ENCODE results near the gene SURF4. TPM values are rescaled to one million over a fixed set of nuclear protein-coding genes. Genes with fewer than 3 reads are reported as not detected.

Gene SURF4
- total and polyA plus RNA-seq, 2 of the 13 experiments (the other 11 are each of a cell fraction or from before 2014, with no cell fraction given), result 220 to 265 TPM

DNA sequence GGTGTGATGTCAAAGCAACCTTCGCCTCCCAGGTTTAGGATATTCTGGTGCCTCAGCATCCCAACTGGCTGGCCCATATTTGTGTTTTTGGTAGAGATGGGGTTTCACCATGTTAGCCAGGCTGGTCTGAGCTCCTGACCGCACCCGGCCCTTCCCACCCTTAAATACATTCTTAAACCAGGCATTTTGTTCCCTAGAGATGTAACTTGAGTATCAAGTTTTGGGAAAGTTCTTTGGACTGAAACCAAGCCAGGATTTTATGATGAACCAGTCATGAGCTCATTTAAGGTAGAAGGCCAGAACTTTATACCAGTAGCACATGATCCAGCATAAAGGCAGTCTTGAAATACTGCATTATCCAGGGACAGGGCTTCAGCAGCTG, 24.3 kb downstream of the SURF4 start:
- Histone ChIP-seq H3K36me3 (replicated peaks in 1 of 2; ENCODE audit: control insufficient read depth in 1 of 2, insufficient read depth in 2 of 2, low read length in 2 of 2) (peaks cover 18 to 43% of the 10 kb centered on the region in 2 experiments), H3K27me3 (ENCODE audit: control insufficient read depth in 1 of 2, insufficient read depth in 2 of 2, low read length in 2 of 2) (no peaks in the 10 kb centered on the region; a peak in 1 of 5 replicates), H4K20me1 (ENCODE audit: insufficient read depth, low read length) (peaks cover 19% of the 10 kb centered on the region), H3K4me2 (ENCODE audit: low read depth, low read length) (no peak overlapping the region), H3K79me2 (ENCODE audit: insufficient read depth, low read length) (peaks cover 38% of the 10 kb centered on the region), H3K9ac (ENCODE audit: insufficient read depth, low read depth, low read length) (no peak overlapping the region), H3K4me3 (replicated peaks in 1 of 3; ENCODE audit: insufficient read depth in 1 of 3, low read depth in 2 of 3, low read length in 3 of 3) (no peak overlapping the region), H3K4me1 (ENCODE audit: insufficient read depth, low read length) (peaks cover 40% of the 10 kb centered on the region), H2AFZ (ENCODE audit: low read length) (no peak overlapping the region), H3K27ac (ENCODE audit: extremely low read length, insufficient read depth, low read length) (no peak overlapping the region), H3K9me3 (ENCODE audit: low read length) (no peaks in the 10 kb centered on the region)
- 100% methylated on average over 3 of the region's 3 CpGs for WGBS (ENCODE audit: low lambda C conversion rate)
- CTCF ChIA-PET (ENCODE audit: low intra/inter-chr PET ratio, low total read pairs), result no interaction called here
- BruUV-seq (replicated peaks), result no TSS peak
- in situ Hi-C loops (cut with HindIII; ENCODE audit: extremely low pct_ligation_motif_present, low pct_unique_long_range_greater_than_20kb), result no loop called here
- TF ChIP-seq MED13 (CRISPR knock-in tag; IDR thresholded peaks at IDR 0.05), result 0 out of 2 replicates have a peak, but pooled peaks have one; percentile 25
- TF ChIP-seq HNRNPL (IDR thresholded peaks at IDR 0.05; ENCODE audit: low read depth, low read length), result 0 out of 2 replicates have a peak, but pooled peaks have one; percentile 7
- peak; percentile 11; the same call in 1 of the 2 replicates for TF ChIP-seq POLR2AphosphoS5 (IDR thresholded peaks at IDR 0.05; ENCODE audit: low read depth, low read length)
- no peak for TF ChIP-seq SMAD1 (CRISPR knock-in tag; IDR thresholded peaks at IDR 0.05; ENCODE audit: borderline replicate concordance, low read depth)
- POLR2A ChIA-PET, result interaction anchor here (1.6 kb wide), 1 partner anchor 321 kb away, joined by 6 read pairs; the partner anchor contains the start of gene GTF3C5
- intact Hi-C loops (cut with micrococcal nuclease; ENCODE audit: unreplicated experiment), result no loop called here
- FAIRE-seq, result no peak
- no peak for DNase-seq (ENCODE audit: low spot score)
- no peak for ATAC-seq

DNA sequence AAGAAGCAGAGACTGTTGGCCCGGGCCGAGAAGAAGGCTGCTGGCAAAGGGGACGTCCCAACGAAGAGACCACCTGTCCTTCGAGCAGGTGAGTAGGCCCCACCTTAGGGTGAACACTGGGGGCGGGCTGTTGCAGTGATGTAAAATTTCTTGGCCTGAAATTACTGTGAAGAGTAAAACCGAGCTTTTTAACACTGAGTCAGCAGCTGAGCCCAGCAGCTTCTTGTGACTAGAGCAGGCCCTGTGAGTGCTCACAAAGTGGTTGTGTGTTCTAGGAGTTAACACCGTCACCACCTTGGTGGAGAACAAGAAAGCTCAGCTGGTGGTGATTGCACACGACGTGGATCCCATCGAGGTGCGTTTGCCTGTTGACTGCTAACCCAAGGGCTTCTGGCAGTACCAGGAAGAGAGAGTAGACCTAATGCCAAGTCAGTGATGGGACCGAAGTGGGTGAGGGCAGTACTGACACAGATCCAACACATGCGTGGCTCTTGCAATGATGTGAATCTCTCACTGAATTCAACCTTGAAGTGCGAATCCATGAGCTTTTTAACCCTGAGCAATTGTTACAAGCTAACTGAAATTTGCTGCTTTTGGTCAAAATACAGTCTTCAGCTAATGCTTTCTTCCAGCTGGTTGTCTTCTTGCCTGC, 25.8 kb downstream of the SURF4 start:
- Histone ChIP-seq H3K27me3 (ENCODE audit: control insufficient read depth in 1 of 2, insufficient read depth in 2 of 2, low read length in 2 of 2) (no peaks in the 10 kb centered on the region; a peak in 1 of 5 replicates), H3K4me3 (replicated peaks in 1 of 3; ENCODE audit: insufficient read depth in 1 of 3, low read depth in 2 of 3, low read length in 3 of 3) (peak overlapping the region in 1 of 3 experiments; percentile 100; a peak in 1 of 6 replicates), H4K20me1 (ENCODE audit: insufficient read depth, low read length) (peaks cover 19% of the 10 kb centered on the region), H3K79me2 (ENCODE audit: insufficient read depth, low read length) (peaks cover 38% of the 10 kb centered on the region), H3K4me2 (ENCODE audit: low read depth, low read length) (peak overlapping the region; percentile 94), H3K4me1 (ENCODE audit: insufficient read depth, low read length) (peaks cover 44% of the 10 kb centered on the region), H3K36me3 (replicated peaks in 1 of 2; ENCODE audit: control insufficient read depth in 1 of 2, insufficient read depth in 2 of 2, low read length in 2 of 2) (peaks cover 20 to 49% of the 10 kb centered on the region in 2 experiments), H2AFZ (ENCODE audit: low read length) (no peak overlapping the region), H3K9me3 (ENCODE audit: low read length) (no peaks in the 10 kb centered on the region), H3K27ac (ENCODE audit: extremely low read length, insufficient read depth, low read length) (no peak overlapping the region), H3K9ac (ENCODE audit: insufficient read depth, low read depth, low read length) (0 out of 2 replicates have a peak overlapping the region, but pooled peaks have one; percentile 99)
- FAIRE-seq, result no peak
- WGBS (ENCODE audit: low lambda C conversion rate), result 95% methylated on average over 13 of the region's 15 CpGs
- no peak for DNase-seq (ENCODE audit: low spot score)
- in situ Hi-C loops (cut with HindIII; ENCODE audit: extremely low pct_ligation_motif_present, low pct_unique_long_range_greater_than_20kb), result no loop called here
- no peak for ATAC-seq
- no TSS peak for BruUV-seq (replicated peaks)
- ChIA-PET CTCF (ENCODE audit: low intra/inter-chr PET ratio, low total read pairs) (no interaction called here), POLR2A (interaction anchor here (1.5 to 2.6 kb wide), 3 partner anchors 25 to 319 kb away, joined by 5 to 22 read pairs (median 6); partner anchors contain the start of genes CACFD1 and GTF3C5)
- intact Hi-C loops (cut with micrococcal nuclease; ENCODE audit: unreplicated experiment), result no loop called here
- TF ChIP-seq ZNF816 (CRISPR knock-in tag; IDR thresholded peaks at IDR 0.05; ENCODE audit: borderline replicate concordance) (no peak), CEBPG (CRISPR knock-in tag; IDR thresholded peaks at IDR 0.05) (no peak), ZNF432 (CRISPR knock-in tag; IDR thresholded peaks at IDR 0.05; ENCODE audit: borderline replicate concordance) (no peak), CAMTA2 (CRISPR knock-in tag; IDR thresholded peaks at IDR 0.05; ENCODE audit: borderline replicate concordance) (no peak), POLR2A (IDR thresholded peaks at IDR 0.05; ENCODE audit: insufficient read depth in 1 of 2, low read depth in 2 of 2, low read length in 2 of 2) (peak in 1 of 2 experiments; percentile 52; a peak in 1 of 4 replicates), SALL2 (CRISPR knock-in tag; IDR thresholded peaks at IDR 0.05) (no peak), SMAD9 (CRISPR knock-in tag; IDR thresholded peaks at IDR 0.05) (no peak)
- TF ChIP-seq, protein P1, sequence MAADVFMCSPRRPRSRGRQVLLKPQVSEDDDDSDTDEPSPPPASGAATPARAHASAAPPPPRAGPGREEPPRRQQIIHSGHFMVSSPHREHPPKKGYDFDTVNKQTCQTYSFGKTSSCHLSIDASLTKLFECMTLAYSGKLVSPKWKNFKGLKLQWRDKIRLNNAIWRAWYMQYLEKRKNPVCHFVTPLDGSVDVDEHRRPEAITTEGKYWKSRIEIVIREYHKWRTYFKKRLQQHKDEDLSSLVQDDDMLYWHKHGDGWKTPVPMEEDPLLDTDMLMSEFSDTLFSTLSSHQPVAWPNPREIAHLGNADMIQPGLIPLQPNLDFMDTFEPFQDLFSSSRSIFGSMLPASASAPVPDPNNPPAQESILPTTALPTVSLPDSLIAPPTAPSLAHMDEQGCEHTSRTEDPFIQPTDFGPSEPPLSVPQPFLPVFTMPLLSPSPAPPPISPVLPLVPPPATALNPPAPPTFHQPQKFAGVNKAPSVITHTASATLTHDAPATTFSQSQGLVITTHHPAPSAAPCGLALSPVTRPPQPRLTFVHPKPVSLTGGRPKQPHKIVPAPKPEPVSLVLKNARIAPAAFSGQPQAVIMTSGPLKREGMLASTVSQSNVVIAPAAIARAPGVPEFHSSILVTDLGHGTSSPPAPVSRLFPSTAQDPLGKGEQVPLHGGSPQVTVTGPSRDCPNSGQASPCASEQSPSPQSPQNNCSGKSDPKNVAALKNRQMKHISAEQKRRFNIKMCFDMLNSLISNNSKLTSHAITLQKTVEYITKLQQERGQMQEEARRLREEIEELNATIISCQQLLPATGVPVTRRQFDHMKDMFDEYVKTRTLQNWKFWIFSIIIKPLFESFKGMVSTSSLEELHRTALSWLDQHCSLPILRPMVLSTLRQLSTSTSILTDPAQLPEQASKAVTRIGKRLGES (CRISPR knock-in tag; IDR thresholded peaks at IDR 0.05; ENCODE audit: borderline replicate concordance), result no peak
- TF ChIP-seq, protein P2, sequence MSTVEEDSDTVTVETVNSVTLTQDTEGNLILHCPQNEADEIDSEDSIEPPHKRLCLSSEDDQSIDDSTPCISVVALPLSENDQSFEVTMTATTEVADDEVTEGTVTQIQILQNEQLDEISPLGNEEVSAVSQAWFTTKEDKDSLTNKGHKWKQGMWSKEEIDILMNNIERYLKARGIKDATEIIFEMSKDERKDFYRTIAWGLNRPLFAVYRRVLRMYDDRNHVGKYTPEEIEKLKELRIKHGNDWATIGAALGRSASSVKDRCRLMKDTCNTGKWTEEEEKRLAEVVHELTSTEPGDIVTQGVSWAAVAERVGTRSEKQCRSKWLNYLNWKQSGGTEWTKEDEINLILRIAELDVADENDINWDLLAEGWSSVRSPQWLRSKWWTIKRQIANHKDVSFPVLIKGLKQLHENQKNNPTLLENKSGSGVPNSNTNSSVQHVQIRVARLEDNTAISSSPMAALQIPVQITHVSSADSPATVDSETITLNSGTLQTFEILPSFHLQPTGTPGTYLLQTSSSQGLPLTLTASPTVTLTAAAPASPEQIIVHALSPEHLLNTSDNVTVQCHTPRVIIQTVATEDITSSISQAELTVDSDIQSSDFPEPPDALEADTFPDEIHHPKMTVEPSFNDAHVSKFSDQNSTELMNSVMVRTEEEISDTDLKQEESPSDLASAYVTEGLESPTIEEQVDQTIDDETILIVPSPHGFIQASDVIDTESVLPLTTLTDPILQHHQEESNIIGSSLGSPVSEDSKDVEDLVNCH (CRISPR knock-in tag; IDR thresholded peaks at IDR 0.05), result no peak
